Measurements from ENCODE around the gene FNDC3B. TPM values are rescaled to one million over a fixed set of nuclear protein-coding genes. Genes with fewer than 3 reads are reported as not detected.

Gene FNDC3B
- total and polyA plus RNA-seq, 2 donors (not counting 3 experiments of a cell fraction or from before 2014, with no cell fraction given): 91.6 to 295 TPM

GRCh38 chr3:172138193-172138537, 98.8 kb downstream of the FNDC3B start:
- ChIA-PET POLR2A (interaction anchor here (1.2 kb wide), 1 partner anchor 11 kb away, joined by 4 read pairs; no protein-coding TSS in a partner anchor), CTCF (interaction anchor here (1.1 to 1.8 kb wide), 6 partner anchors 11 to 366 kb away, joined by 3 to 6 read pairs (median 5); no protein-coding TSS in a partner anchor)
- Histone ChIP-seq H4K20me1 (replicated peaks; ENCODE audit: control insufficient read depth, extremely low read depth, insufficient read depth, low read length) (no peaks in the 10 kb centered on the region), H3K79me2 (ENCODE audit: control insufficient read depth, insufficient read depth, low read length) (peaks cover 47% of the 10 kb centered on the region), H3K36me3 (ENCODE audit: control insufficient read depth in 2 of 2, extremely low read depth in 1 of 2, insufficient read depth in 2 of 2, low read length in 2 of 2) (peaks cover 4 to 8% of the 10 kb centered on the region in 2 experiments), H3K27me3 (ENCODE audit: control insufficient read depth in 2 of 2, insufficient read depth in 2 of 2, low read length in 2 of 2) (no peaks in the 10 kb centered on the region), H3K4me1 (ENCODE audit: control insufficient read depth, extremely low read depth, insufficient read depth, low read length) (peaks cover 94% of the 10 kb centered on the region), H3K9me3 (replicated peaks; ENCODE audit: control insufficient read depth, insufficient read depth, low read length) (no peaks in the 10 kb centered on the region), H3K4me3 (replicated peaks in 1 of 3; ENCODE audit: insufficient read depth in 1 of 3, low read depth in 1 of 3, low read length in 3 of 3) (peak overlapping the region in 1 of 3 experiments; percentile 7), H3K27ac (ENCODE audit: insufficient read depth, low read depth, low read length) (peak overlapping the region; percentile 99), H2AFZ (ENCODE audit: low read depth, low read length) (no peak overlapping the region), H3K9ac (replicated peaks; ENCODE audit: extremely low read depth, insufficient read depth, low read length) (peak overlapping the region; percentile 83), H3K9me1 (replicated peaks; ENCODE audit: control insufficient read depth, extremely low read depth, insufficient read depth, low read length) (no peaks in the 10 kb centered on the region), H3K4me2 (ENCODE audit: insufficient read depth, low read length) (peak overlapping the region; percentile 57)
- TF ChIP-seq POLR2AphosphoS5 (IDR thresholded peaks at IDR 0.05; ENCODE audit: insufficient read depth, low read depth, low read length) (no peak), POLR2A (IDR thresholded peaks at IDR 0.05; ENCODE audit: low read depth, low read length) (no peak), CTCF (IDR thresholded peaks at IDR 0.05; ENCODE audit: extremely low read depth in 1 of 2, insufficient read depth in 1 of 2, low read depth in 1 of 2, low read length in 2 of 2) (no peak), JUN (IDR thresholded peaks at IDR 0.05; ENCODE audit: borderline replicate concordance, insufficient read depth, insufficient read length, low read depth) (no peak)
- TF ChIP-seq, protein P1, sequence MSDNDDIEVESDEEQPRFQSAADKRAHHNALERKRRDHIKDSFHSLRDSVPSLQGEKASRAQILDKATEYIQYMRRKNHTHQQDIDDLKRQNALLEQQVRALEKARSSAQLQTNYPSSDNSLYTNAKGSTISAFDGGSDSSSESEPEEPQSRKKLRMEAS (IDR thresholded peaks at IDR 0.05; ENCODE audit: insufficient read depth, insufficient read length): no peak
- BruUV-seq (replicated peaks): TSS peak; percentile 38
- FAIRE-seq: no peak
- intact Hi-C loops (cut with micrococcal nuclease): loop anchor here (1.0 to 5.0 kb wide), 3 partner anchors 8 to 179 kb away; no protein-coding TSS in a partner anchor
- DNase-seq (ENCODE audit: low read depth, low spot score): no peak
- dilution Hi-C loops (cut with MboI; ENCODE audit: extremely low pct_ligation_motif_present, low sequenced_read_pairs): no loop called here
